GM12864 (cell line): ENCODE results near the gene SIRPA.
"Not testable (repeated sequence)": the region's sequence is repeated elsewhere in the genome, so short reads cannot be mapped to it uniquely, and the experiment has no call there.

Source experiments
- DNase-seq: peaks from one replicate; pipeline ENCODE4 v3.0.0-alpha.2; 2011; ENCODE audit warnings: low read depth
- H3K4me3 ChIP-seq: 2 replicates; pipeline ENCODE4 v1.5.1; 2011; ENCODE audit warnings: mild to moderate bottlenecking, low read depth, low read length, control low read depth
- CTCF ChIP-seq: IDR thresholded peaks from 2 replicates; pipeline ENCODE4 v1.5.1; 2011; ENCODE audit warnings: low read depth, mild to moderate bottlenecking, moderate library complexity, low read length, control low read depth, inconsistent platforms; ENCODE audit errors: missing control alignments

Gene SIRPA

GRCh38 chr20:1920826-1921225 lies 25.6 kb downstream of the SIRPA start:
- no peak for TF ChIP-seq CTCF
- no peak for DNase-seq
- no peak overlapping the region for H3K4me3 ChIP-seq

GRCh38 chr20:1921985-1922384 lies 26.8 kb downstream of the SIRPA start:
- H3K4me3 ChIP-seq, DNase-seq: not testable (repeated sequence)

- no peak for TF ChIP-seq CTCF
These were observed 27.6 kb downstream of the SIRPA start for GRCh38 chr20:1922786-1923185.

GRCh38 chr20:1924910-1925861 lies 30.0 kb downstream of the SIRPA start:
- no peak for DNase-seq
- no peak for TF ChIP-seq CTCF
- H3K4me3 ChIP-seq: no peak overlapping the region

More at GRCh38 chr20:1922786-1923185, 27.6 kb downstream of the SIRPA start:
- no peak overlapping the region for H3K4me3 ChIP-seq
- no peak for DNase-seq

- no peak for TF ChIP-seq CTCF
- no peak for DNase-seq
- H3K4me3 ChIP-seq: no peak overlapping the region
These were observed 31.0 kb downstream of the SIRPA start for GRCh38 chr20:1926237-1926636.

- no peak for DNase-seq
- no peak for TF ChIP-seq CTCF
- H3K4me3 ChIP-seq: no peak overlapping the region
These were observed 32.0 kb downstream of the SIRPA start for GRCh38 chr20:1927217-1927616.

- H3K4me3 ChIP-seq: no peak overlapping the region
- no peak for TF ChIP-seq CTCF
- DNase-seq: no peak
These were observed 32.9 kb downstream of the SIRPA start for GRCh38 chr20:1928154-1928553.
